Activated CD4-positive, alpha-beta T cell treated with anti-CD3 and anti-CD28 coated beads, Interleukin-2, amount 50 U/mL, for 4 hours (primary cell): ENCODE measurements around the gene HPCAL4.

Source experiments
- DNase-seq, 2 experiments: peaks; one replicate each; pipeline ENCODE4 v3.0.0-alpha.2; 2020

The HPCAL4 gene

GRCh38 chr1:39673215-39673614, 18.0 kb downstream of the HPCAL4 start:
- no peak for DNase-seq

- peak in 1 of 2 experiments; percentile 13 for DNase-seq
Observed at GRCh38 chr1:39672551-39672947, 18.7 kb downstream of the HPCAL4 start.

- DNase-seq = peak in 1 of 2 experiments; percentile 19
Observed at GRCh38 chr1:39671793-39672550, 19.3 kb downstream of the HPCAL4 start, which contains the start of gene NT5C1A. NT5C1A (minus strand) TSS chr1:39672107; CDS start chr1:39672038, 69 bp downstream.

GRCh38 chr1:39671433-39671792, 19.8 kb downstream of the HPCAL4 start:
- DNase-seq = no peak

GRCh38 chr1:39670689-39671088, 20.5 kb downstream of the HPCAL4 start:
- DNase-seq = no peak

GRCh38 chr1:39668894-39669293, 22.3 kb downstream of the HPCAL4 start:
- DNase-seq = no peak

- DNase-seq = no peak
Observed at GRCh38 chr1:39668111-39668510, 23.1 kb downstream of the HPCAL4 start.

- no peak for DNase-seq
Observed at GRCh38 chr1:39666772-39667171, 24.5 kb downstream of the HPCAL4 start.

- no peak for DNase-seq
Observed at GRCh38 chr1:39663559-39663958, 27.7 kb downstream of the HPCAL4 start.

- no peak for DNase-seq
Observed at GRCh38 chr1:39662861-39663260, 28.4 kb downstream of the HPCAL4 start.

GRCh38 chr1:39659538-39659937, 31.7 kb downstream of the HPCAL4 start:
- DNase-seq = no peak

- no peak for DNase-seq
Observed at GRCh38 chr1:39659110-39659509, 32.1 kb downstream of the HPCAL4 start.

- peak; percentile 48 for DNase-seq
Observed at GRCh38 chr1:39657923-39658485, 33.2 kb downstream of the HPCAL4 start.

- no peak for DNase-seq
Observed at GRCh38 chr1:39657402-39657801, 33.8 kb downstream of the HPCAL4 start.

GRCh38 chr1:39656391-39656790, 34.8 kb downstream of the HPCAL4 start:
- DNase-seq = no peak

- no peak for DNase-seq
Observed at GRCh38 chr1:39655578-39656268, 35.5 kb downstream of the HPCAL4 start.

- no peak for DNase-seq
Observed at GRCh38 chr1:39654291-39654690, 36.9 kb downstream of the HPCAL4 start.

GRCh38 chr1:39653546-39654031, 37.6 kb downstream of the HPCAL4 start:
- DNase-seq = peak; percentile 70 to 71

GRCh38 chr1:39652554-39652953, 38.7 kb downstream of the HPCAL4 start:
- no peak for DNase-seq

GRCh38 chr1:39652105-39652504, 39.1 kb downstream of the HPCAL4 start:
- no peak for DNase-seq

- no peak for DNase-seq
Observed at GRCh38 chr1:39650431-39650830, 40.8 kb downstream of the HPCAL4 start.

GRCh38 chr1:39649636-39650185, 41.5 kb downstream of the HPCAL4 start:
- DNase-seq = no peak

GRCh38 chr1:39648496-39648895, 42.7 kb downstream of the HPCAL4 start:
- DNase-seq = no peak

GRCh38 chr1:39647247-39647646, 44.0 kb downstream of the HPCAL4 start:
- no peak for DNase-seq
